PC-3 (cell line): Measurements from ENCODE around the gene MAML3. TPM values are rescaled to one million over a fixed set of nuclear protein-coding genes. Genes with fewer than 3 reads are reported as not detected.
A peak's percentile ranks its signal among the peaks of the same experiment; 100 is the strongest.

Experiments
- ATAC-seq: fragments of 200-7000 bp; cut with Tn5 transposase; 2 replicates; pipeline ENCODE4 v1.9.1; 2020; ENCODE audit warnings: mild to moderate bottlenecking, moderate library complexity
- BruUV-seq: library from RNA; stranded (reverse); fragments of 400-500 nt; replicated peaks from 2 replicates; lab custom pipeline; 2021; lab: Mats Ljungman, UMichigan
- CTCF ChIA-PET: fragments of 300-600 bp; sonication (Branson Sonifier 250); formaldehyde crosslinking; loops from one replicate; lab custom pipeline; 2022; ENCODE audit warnings: antibody characterized with exemption; lab: Charles Lee
- POLR2A ChIA-PET: fragments of 300-600 bp; sonication (Branson Sonifier 250); formaldehyde crosslinking; loops from one replicate; lab custom pipeline; 2022; ENCODE audit warnings: antibody characterized with exemption; ENCODE audit not compliant: unreplicated experiment; lab: Charles Lee
- DNase-seq: peaks from one replicate; pipeline ENCODE4 v3.0.0-alpha.2; 2015
- H2AFZ ChIP-seq: fragments of 300-600 bp; sonication (generic); 2 replicates; pipeline ENCODE4 v1.6.0; 2016; ENCODE audit warnings: antibody characterized with exemption, low read length
- H3F3A ChIP-seq: fragments of 300-600 bp; sonication (generic); one replicate; pipeline ENCODE4 v1.6.0; 2017; ENCODE audit warnings: antibody characterized with exemption, low read length, control low read depth, mild to moderate bottlenecking; ENCODE audit not compliant: unreplicated experiment
- H3K27ac ChIP-seq: fragments of 300-600 bp; sonication (generic); 2 replicates; pipeline ENCODE4 v1.5.1; 2016; ENCODE audit warnings: mild to moderate bottlenecking, low read length
- H3K27me3 ChIP-seq: fragments of 300-600 bp; sonication (generic); 2 replicates; pipeline ENCODE4 v1.6.1; 2016; ENCODE audit warnings: low read length, mixed read lengths
- H3K36me3 ChIP-seq: fragments of 300-600 bp; sonication (generic); 2 replicates; pipeline ENCODE4 v1.6.1; 2016; ENCODE audit warnings: low read depth, mixed run types, low read length, mixed read lengths
- H3K4me1 ChIP-seq: fragments of 300-600 bp; sonication (generic); 2 replicates; pipeline ENCODE4 v1.5.1; 2016; ENCODE audit warnings: low read length; ENCODE audit not compliant: insufficient read depth
- H3K4me2 ChIP-seq: fragments of 300-600 bp; sonication (generic); 2 replicates; pipeline ENCODE4 v1.6.0; 2016; ENCODE audit warnings: low read length
- H3K4me3 ChIP-seq: fragments of 300-600 bp; sonication (generic); 2 replicates; pipeline ENCODE4 v1.5.1; 2016; ENCODE audit warnings: mild to moderate bottlenecking, low read length, mixed read lengths
- H3K79me2 ChIP-seq: fragments of 300-600 bp; sonication (generic); 2 replicates; pipeline ENCODE4 v1.6.1; 2017; ENCODE audit warnings: low read length, mixed read lengths
- H3K9ac ChIP-seq: fragments of 300-600 bp; sonication (generic); 2 replicates; pipeline ENCODE4 v1.6.0; 2016; ENCODE audit warnings: mild to moderate bottlenecking, low read length
- H3K9me2 ChIP-seq: fragments of 300-600 bp; sonication (generic); replicated peaks from 2 replicates; pipeline ENCODE4 v1.6.1; 2016; ENCODE audit warnings: mixed run types, low read length, mixed read lengths
- H3K9me3 ChIP-seq: fragments of 300-600 bp; sonication (generic); 2 replicates; pipeline ENCODE4 v1.6.1; 2016; ENCODE audit warnings: low read length, mixed read lengths
- H4K20me1 ChIP-seq: fragments of 300-600 bp; sonication (generic); 2 replicates; pipeline ENCODE4 v1.6.1; 2016; ENCODE audit warnings: low read length, mixed read lengths
- CTCF ChIP-seq: fragments of 300-600 bp; sonication (generic); conservative IDR thresholded peaks from 2 replicates; pipeline ENCODE4 v1.5.1; 2017; ENCODE audit warnings: antibody characterized with exemption, low read depth, mild to moderate bottlenecking, low read length
- EZH2 ChIP-seq: fragments of 300-600 bp; sonication (generic); IDR thresholded peaks from one replicate; pipeline ENCODE4 v1.6.1; 2017; ENCODE audit warnings: antibody characterized with exemption, mild to moderate bottlenecking, low read length; ENCODE audit not compliant: unreplicated experiment
- EZH2phosphoT487 ChIP-seq: fragments of 300-600 bp; sonication (generic); IDR thresholded peaks from 2 replicates; pipeline ENCODE4 v1.6.1; 2018; ENCODE audit warnings: mild to moderate bottlenecking, antibody characterized with exemption, low read length, borderline replicate concordance
- intact Hi-C: fragments of 100-400 bp; cut with micrococcal nuclease; formaldehyde crosslinking; loops from 2 replicates; pipeline ENCODE4 v1.9.0; 2023
- total RNA-seq: library from RNA; depleted of rRNA; stranded (reverse); fragments of >200 nt; gene quantifications from 2 replicates; pipeline ENCODE4 v1.2.3, GENCODE V29; 2014

MAML3 gene
- total RNA-seq, 1 experiment from 2014 or later = 4.3 TPM

- TF ChIP-seq CTCF (no peak), EZH2phosphoT487 (no peak), EZH2 (no peak)
- H3K27ac ChIP-seq = peak overlapping the region; percentile 45
- H2AFZ ChIP-seq = peak overlapping the region; percentile 37; the same call in 1 of the 2 replicates
- POLR2A ChIA-PET = no interaction called here
- no peak for DNase-seq
- H3K27me3 ChIP-seq = no peaks in the 10 kb centered on the region
- CTCF ChIA-PET = no interaction called here
- intact Hi-C loops = no loop called here
- H3K4me3 ChIP-seq = no peak overlapping the region
- H3K9ac ChIP-seq = no peak overlapping the region
- H3K36me3 ChIP-seq = no peaks in the 10 kb centered on the region
- no peaks in the 10 kb centered on the region for H3K79me2 ChIP-seq
- no peaks in the 10 kb centered on the region for H4K20me1 ChIP-seq
- peak overlapping the region; percentile 65 for H3K4me2 ChIP-seq
- no peaks in the 10 kb centered on the region for H3F3A ChIP-seq
- no TSS peak for BruUV-seq
- peaks cover 36% of the 10 kb centered on the region for H3K4me1 ChIP-seq
- H3K9me2 ChIP-seq = no peaks in the 10 kb centered on the region
- no peaks in the 10 kb centered on the region for H3K9me3 ChIP-seq
- ATAC-seq = no peak
Observed at GRCh38 chr4:140186082-140186438, 32.1 kb upstream of the MAML3 start.

GRCh38 chr4:140185412-140186081 lies 31.6 kb upstream of the MAML3 start:
- no peak for ATAC-seq
- H3K9me3 ChIP-seq = no peaks in the 10 kb centered on the region
- H3K79me2 ChIP-seq = no peaks in the 10 kb centered on the region
- H3K4me1 ChIP-seq = peaks cover 41% of the 10 kb centered on the region
- BruUV-seq = no TSS peak
- no peaks in the 10 kb centered on the region for H3K36me3 ChIP-seq
- intact Hi-C loops = no loop called here
- H3K9me2 ChIP-seq = no peaks in the 10 kb centered on the region
- TF ChIP-seq CTCF (no peak), EZH2phosphoT487 (no peak)
- H3K27ac ChIP-seq = no peak overlapping the region
- no peaks in the 10 kb centered on the region for H4K20me1 ChIP-seq
- H3F3A ChIP-seq = no peaks in the 10 kb centered on the region
- H3K4me3 ChIP-seq = no peak overlapping the region
- CTCF ChIA-PET = no interaction called here
- H3K9ac ChIP-seq = no peak overlapping the region
- H3K27me3 ChIP-seq = no peaks in the 10 kb centered on the region
- no peak for DNase-seq
- H2AFZ ChIP-seq = no peak overlapping the region
- POLR2A ChIA-PET = no interaction called here
- no peak overlapping the region for H3K4me2 ChIP-seq

- Histone ChIP-seq H3K27me3 (no peaks in the 10 kb centered on the region), H3K4me1 (peaks cover 43% of the 10 kb centered on the region), H3K9me2 (no peaks in the 10 kb centered on the region), H3K9ac (no peak overlapping the region), H4K20me1 (no peaks in the 10 kb centered on the region), H3K4me2 (no peak overlapping the region), H3K79me2 (no peaks in the 10 kb centered on the region), H3K36me3 (no peaks in the 10 kb centered on the region), H3K4me3 (no peak overlapping the region), H3K27ac (no peak overlapping the region), H3F3A (no peaks in the 10 kb centered on the region), H3K9me3 (no peaks in the 10 kb centered on the region), H2AFZ (no peak overlapping the region)
- no TSS peak for BruUV-seq
- DNase-seq (no peak), ATAC-seq (no peak)
- TF ChIP-seq EZH2 (no peak), EZH2phosphoT487 (no peak), CTCF (no peak)
- ChIA-PET CTCF (no interaction called here), POLR2A (no interaction called here)
- intact Hi-C loops = loop anchor here (5.0 kb wide), 1 partner anchor 59 kb away; no protein-coding TSS in a partner anchor
Observed at GRCh38 chr4:140183270-140183669, 29.3 kb upstream of the MAML3 start.
